ENCODE results near the gene FOLH1. TPM values are rescaled to one million over a fixed set of nuclear protein-coding genes. Genes with fewer than 3 reads are reported as not detected.
"Not testable (repeated sequence)": the region's sequence is repeated elsewhere in the genome, so short reads cannot be mapped to it uniquely, and the experiment has no call there.

The FOLH1 gene
- total RNA-seq, 1 donor from 2014 or later = 4.6 TPM

DNA sequence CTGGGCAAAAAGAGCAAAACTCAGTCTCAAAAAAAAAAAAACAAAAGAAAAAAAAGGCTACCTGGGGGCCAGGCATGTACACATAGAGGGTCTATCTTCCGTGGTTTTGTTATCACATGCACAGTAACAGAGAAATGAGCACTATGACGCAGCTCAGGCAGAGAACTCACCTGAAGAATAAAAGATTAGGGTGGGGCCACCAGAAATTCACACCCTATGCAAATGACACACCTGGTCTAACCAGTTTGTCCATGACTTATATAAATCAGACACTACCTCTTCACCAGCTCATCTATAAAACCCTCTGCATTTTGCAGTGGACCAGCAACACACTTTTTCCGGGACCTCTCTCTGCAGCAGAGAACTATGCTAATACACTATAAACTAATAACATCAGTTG lies 30.5 kb downstream of the FOLH1 start:
- DNase-seq (ENCODE audit: low spot score) = peak; percentile 1

- not testable (repeated sequence) for DNase-seq (ENCODE audit: low spot score)
These were observed 33.0 kb downstream of the FOLH1 start for GRCh38 chr11:49175378-49175777.

GRCh38 chr11:49174691-49175366 lies 33.6 kb downstream of the FOLH1 start:
- DNase-seq (ENCODE audit: low spot score) = not testable (repeated sequence)

DNA sequence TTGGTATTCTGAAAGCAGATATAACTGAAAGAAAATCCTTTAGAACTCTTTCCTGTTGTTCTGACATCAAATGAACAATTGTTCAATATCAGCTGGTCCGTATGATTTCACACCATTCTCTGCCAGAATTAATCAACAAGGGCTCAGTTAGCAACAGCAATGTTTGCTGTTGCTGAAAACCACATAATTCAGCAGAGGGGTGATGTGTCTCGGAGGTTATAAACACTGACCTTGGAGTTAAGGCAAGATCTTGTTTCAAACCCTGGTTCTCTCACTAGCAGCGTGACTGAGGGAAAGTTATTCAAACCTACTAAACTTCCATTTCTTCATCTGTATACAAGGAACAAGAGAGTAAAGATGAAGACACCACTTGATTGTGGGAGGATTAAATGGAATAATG lies 36.8 kb downstream of the FOLH1 start:
- DNase-seq (ENCODE audit: low spot score) = not testable (repeated sequence)

DNA sequence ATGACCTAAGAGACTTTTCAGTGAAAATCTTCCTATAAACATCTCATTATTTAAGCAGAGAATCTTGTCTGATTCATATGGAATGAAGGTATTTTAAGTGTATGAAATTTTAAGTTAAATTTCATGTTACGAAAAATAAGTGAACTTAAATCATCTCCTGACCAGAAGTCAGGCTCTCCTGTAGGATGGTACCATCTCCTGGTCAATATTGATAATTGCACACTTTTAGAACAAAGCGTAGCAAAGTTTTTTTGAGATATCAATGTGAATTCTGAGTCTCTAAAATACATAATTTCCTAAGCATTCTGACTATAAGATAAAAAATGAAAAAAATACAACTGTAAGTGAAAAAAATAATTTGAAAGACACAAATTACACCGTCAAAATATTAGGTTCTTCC lies 38.8 kb downstream of the FOLH1 start:
- DNase-seq (ENCODE audit: low spot score) = not testable (repeated sequence)

- not testable (repeated sequence) for DNase-seq (ENCODE audit: low spot score)
These were observed 39.4 kb downstream of the FOLH1 start for GRCh38 chr11:49168992-49169391.

DNA sequence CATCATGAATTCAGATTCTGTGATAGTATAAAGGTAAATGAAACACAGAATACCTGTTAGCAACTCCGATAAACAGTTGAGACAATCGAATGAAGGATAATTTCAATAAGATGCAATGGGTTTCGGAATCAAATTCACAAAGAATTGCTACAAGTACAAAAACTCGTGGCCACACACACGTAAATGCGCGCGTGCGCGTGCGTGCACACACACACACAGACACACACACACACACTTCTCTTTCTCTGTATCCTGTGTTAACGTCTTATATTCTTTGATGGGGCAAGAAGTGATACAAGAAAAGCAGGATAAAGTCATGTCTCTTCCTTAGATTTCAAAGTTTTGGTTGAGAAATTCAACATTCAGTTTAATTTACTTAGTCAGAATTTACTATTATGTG lies 57.2 kb downstream of the FOLH1 start:
- DNase-seq (ENCODE audit: low spot score) = no peak

DNA sequence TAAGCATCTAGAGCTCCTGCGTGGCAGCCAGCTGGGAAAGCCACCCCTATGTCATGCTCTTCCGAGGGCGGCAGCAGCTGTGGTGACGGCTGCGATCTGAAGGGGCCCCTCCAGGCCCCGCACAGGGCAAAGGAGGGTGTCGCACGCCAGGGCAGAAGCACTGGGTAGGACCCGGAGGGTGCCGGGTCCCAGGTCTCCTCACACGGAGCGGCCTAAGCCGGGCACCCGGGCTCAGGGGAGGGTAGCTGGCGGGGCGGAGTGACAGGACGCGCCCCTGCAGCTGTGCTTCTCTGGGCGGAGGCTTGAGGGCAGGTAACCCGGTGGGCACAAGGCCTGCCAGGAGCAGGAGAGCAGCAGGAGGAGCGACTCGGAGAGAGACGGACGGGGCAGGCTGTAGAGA lies 106.0 kb downstream of the FOLH1 start:
- DNase-seq (ENCODE audit: low spot score) = not testable (repeated sequence)

Other genes with a start within 250 kb of the FOLH1 start
- 0.48 TPM for gene TRIM51G, start 224.7 kb downstream of the FOLH1 start, total RNA-seq (ENCODE audit: insufficient read depth, low replicate concordance)
- gene TRIM49B, start 179.8 kb downstream of the FOLH1 start, total RNA-seq (ENCODE audit: insufficient read depth, low replicate concordance) = 0.24 TPM
- gene TRIM64C, start 149.5 kb downstream of the FOLH1 start, total RNA-seq (ENCODE audit: insufficient read depth, low replicate concordance) = not detected

Measured in umbilical cord (tissue), 2 donors.